SK-N-MC (cell line): Measurements from ENCODE around the gene SOD1.

Experiments used
- EZH2 ChIP-seq: fragments of 200-600 bp; sonication (generic); IDR thresholded peaks from one replicate; pipeline ENCODE4 v1.6.1; 2017; ENCODE audit warnings: antibody characterized with exemption
- POLR2AphosphoS5 ChIP-seq: IDR thresholded peaks from 2 replicates; pipeline ENCODE4 v1.6.1; 2012; ENCODE audit warnings: mild to moderate bottlenecking, low read depth, low read length, borderline replicate concordance

DNA sequence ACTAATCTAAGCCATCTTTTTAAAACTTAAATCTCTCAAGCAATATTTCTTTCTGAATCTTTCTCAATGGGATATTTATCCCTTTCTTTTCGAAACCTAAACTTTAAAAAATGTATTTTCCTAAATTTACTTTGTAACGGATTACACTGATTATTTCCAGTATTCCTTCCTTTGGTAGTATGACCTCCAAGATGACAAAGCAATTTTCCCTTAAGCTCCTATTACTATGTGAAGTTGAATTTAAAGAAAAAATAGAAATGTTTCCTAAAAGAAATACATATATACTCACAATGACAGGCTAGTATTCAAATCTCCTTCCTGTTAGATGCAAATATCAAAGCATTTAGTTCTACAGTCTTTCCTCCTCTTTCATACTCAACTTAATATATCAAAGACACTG lies 56.6 kb downstream of the SOD1 start:
- TF ChIP-seq POLR2AphosphoS5 = no peak
- no peak for TF ChIP-seq EZH2
